H9 (cell line): ENCODE data around the gene LRP1B. TPM values are rescaled to one million over a fixed set of nuclear protein-coding genes. Genes with fewer than 3 reads are reported as not detected.

Source experiments
- DNase-seq: peaks from one replicate; pipeline ENCODE4 v3.0.0-alpha.2; 2017
- H2AFZ ChIP-seq: one replicate; pipeline ENCODE4 v1.6.1; 2013; ENCODE audit warnings: mild to moderate bottlenecking, low read length, control low read depth, moderate library complexity
- H2AK5ac ChIP-seq: 2 replicates; pipeline ENCODE4 v1.6.1; 2013; ENCODE audit warnings: low read length, control low read depth, mixed read lengths; ENCODE audit not compliant: insufficient read length
- H2BK120ac ChIP-seq: one replicate; pipeline ENCODE4 v1.6.1; 2013; ENCODE audit warnings: low read depth, mild to moderate bottlenecking, low read length, control low read depth, inconsistent platforms; ENCODE audit not compliant: poor library complexity, severe bottlenecking
- H2BK12ac ChIP-seq: 2 replicates; pipeline ENCODE4 v1.6.1; 2013; ENCODE audit warnings: low read length, control low read depth, mixed read lengths, low read depth; ENCODE audit not compliant: insufficient read length
- H2BK15ac ChIP-seq: 2 replicates; pipeline ENCODE4 v1.6.1; 2013; ENCODE audit warnings: low read depth, low read length, control low read depth
- H2BK20ac ChIP-seq: one replicate; pipeline ENCODE4 v1.6.1; 2013; ENCODE audit warnings: low read depth, mild to moderate bottlenecking, low read length, control low read depth, inconsistent platforms; ENCODE audit not compliant: poor library complexity, severe bottlenecking
- H2BK5ac ChIP-seq: 2 replicates; pipeline ENCODE4 v1.6.1; 2013; ENCODE audit warnings: low read length, control low read depth, mixed read lengths; ENCODE audit not compliant: insufficient read length
- H3K14ac ChIP-seq: 2 replicates; pipeline ENCODE4 v1.6.1; 2013; ENCODE audit warnings: low read length, control low read depth; ENCODE audit not compliant: insufficient read depth
- H3K18ac ChIP-seq: 2 replicates; pipeline ENCODE4 v1.6.1; 2013; ENCODE audit warnings: low read depth, mild to moderate bottlenecking, mixed read lengths, low read length, control low read depth; ENCODE audit not compliant: insufficient read length
- H3K23ac ChIP-seq: 2 replicates; pipeline ENCODE4 v1.6.1; 2013; ENCODE audit warnings: low read length, control low read depth, mixed read lengths, low read depth; ENCODE audit not compliant: insufficient read length
- H3K23me2 ChIP-seq: 2 replicates; pipeline ENCODE4 v1.6.1; 2013; ENCODE audit warnings: low read depth, mild to moderate bottlenecking, mixed read lengths, low read length, control low read depth; ENCODE audit not compliant: insufficient read length, poor library complexity, severe bottlenecking
- H3K27ac ChIP-seq: 2 replicates; pipeline ENCODE4 v1.5.1; 2013; ENCODE audit warnings: low read length, control low read depth, mixed read lengths, low read depth; ENCODE audit not compliant: insufficient read length
- H3K27me3 ChIP-seq: 2 replicates; pipeline ENCODE4 v1.6.1; 2013; ENCODE audit warnings: low read length, control low read depth, inconsistent platforms; ENCODE audit not compliant: insufficient read depth
- H3K4ac ChIP-seq: 2 replicates; pipeline ENCODE4 v1.6.1; 2013; ENCODE audit warnings: low read depth, mild to moderate bottlenecking, control low read depth, inconsistent platforms, low read length, moderate library complexity
- H3K4me1 ChIP-seq: 2 replicates; pipeline ENCODE4 v1.6.1; 2013; ENCODE audit warnings: low read length, control low read depth, inconsistent platforms; ENCODE audit not compliant: insufficient read depth
- H3K4me2 ChIP-seq: 2 replicates; pipeline ENCODE4 v1.6.1; 2013; ENCODE audit warnings: low read length, control low read depth, mixed read lengths; ENCODE audit not compliant: insufficient read length, insufficient read depth
- H3K56ac ChIP-seq: 2 replicates; pipeline ENCODE4 v1.6.1; 2013; ENCODE audit warnings: low read depth, mild to moderate bottlenecking, mixed read lengths, low read length, control low read depth; ENCODE audit not compliant: insufficient read length
- H3K79me1 ChIP-seq: 2 replicates; pipeline ENCODE4 v1.6.1; 2013; ENCODE audit warnings: low read depth, mild to moderate bottlenecking, moderate library complexity, low read length, control low read depth, inconsistent platforms; ENCODE audit not compliant: insufficient read depth, poor library complexity, severe bottlenecking
- H3K79me2 ChIP-seq: 2 replicates; pipeline ENCODE4 v1.6.1; 2013; ENCODE audit warnings: low read length, control low read depth, inconsistent platforms; ENCODE audit not compliant: insufficient read depth
- H3K9ac ChIP-seq: 2 replicates; pipeline ENCODE4 v1.6.1; 2013; ENCODE audit warnings: low read length, control low read depth, mixed read lengths; ENCODE audit not compliant: insufficient read length; ENCODE audit errors: extremely low read depth
- H3K9me3 ChIP-seq: one replicate; pipeline ENCODE4 v1.6.1; 2013; ENCODE audit warnings: low read depth, low read length, inconsistent platforms; ENCODE audit not compliant: control insufficient read depth
- H3T11ph ChIP-seq: one replicate; pipeline ENCODE4 v1.6.1; 2013; ENCODE audit warnings: mild to moderate bottlenecking, low read length, control low read depth, inconsistent platforms
- H4K20me1 ChIP-seq: one replicate; pipeline ENCODE4 v1.6.1; 2013; ENCODE audit not compliant: control insufficient read depth, insufficient read length, insufficient read depth
- H4K5ac ChIP-seq: 2 replicates; pipeline ENCODE4 v1.6.1; 2013; ENCODE audit warnings: low read depth, mild to moderate bottlenecking, mixed read lengths, low read length, control low read depth; ENCODE audit not compliant: insufficient read length
- H4K8ac ChIP-seq: replicated peaks from 2 replicates; pipeline ENCODE4 v1.6.1; 2013; ENCODE audit warnings: low read length, control low read depth, mixed read lengths, low read depth; ENCODE audit not compliant: insufficient read length
- H4K91ac ChIP-seq: 2 replicates; pipeline ENCODE4 v1.6.1; 2013; ENCODE audit warnings: low read depth, mild to moderate bottlenecking, moderate library complexity, mixed read lengths, low read length, control low read depth; ENCODE audit not compliant: insufficient read length
- H3K27ac Mint-ChIP-seq, 3 experiments: 2 replicates in 2 of 3; 3 replicates in 1 of 3; pipeline ENCODE4 v1.8.0; 2020 to 2021; ENCODE audit warnings: mixed read lengths in 3 of 3, mild to moderate bottlenecking in 1 of 3, moderate library complexity in 1 of 3
- H3K27me3 Mint-ChIP-seq: 2 replicates; pipeline ENCODE4 v1.8.0; 2021; ENCODE audit warnings: low read depth, mild to moderate bottlenecking, moderate library complexity, mixed read lengths
- H3K36me3 Mint-ChIP-seq, 3 experiments: 2 replicates in 2 of 3; 3 replicates in 1 of 3; pipeline ENCODE4 v1.8.0; 2020 to 2021; ENCODE audit warnings: low read depth in 3 of 3, mixed read lengths in 3 of 3; ENCODE audit not compliant: insufficient read depth in 1 of 3
- H3K4me1 Mint-ChIP-seq, 2 experiments: 2 replicates each; pipeline ENCODE4 v1.8.0; 2020; ENCODE audit warnings: mixed read lengths in 2 of 2
- H3K4me3 Mint-ChIP-seq, 2 experiments: 2 replicates in 1 of 2; 3 replicates in 1 of 2; pipeline ENCODE4 v1.8.0; 2020 to 2021; ENCODE audit warnings: mild to moderate bottlenecking in 2 of 2, mixed read lengths in 2 of 2, moderate library complexity in 1 of 2
- H3K9me3 Mint-ChIP-seq, 2 experiments: 2 replicates in 1 of 2; 3 replicates in 1 of 2; pipeline ENCODE4 v1.8.0; 2020; ENCODE audit warnings: mild to moderate bottlenecking in 2 of 2, mixed read lengths in 2 of 2, moderate library complexity in 1 of 2
- WGBS: extraction: QIAGEN DNeasy Blood & Tissue Kit; methylation state at CpG from one replicate; pipeline ENCODE4 v1.1.7; 2013; ENCODE audit warnings: missing lambda C conversion rate, low lambda C conversion rate, mixed read lengths; ENCODE audit not compliant: insufficient read length; ENCODE audit errors: extremely low coverage; 5-methylcytosine and 5-hydroxymethylcytosine counted together
- total RNA-seq: library from RNA; stranded (reverse); gene quantifications from 2 replicates; pipeline ENCODE4 v1.2.1, GENCODE V29; 2021
- TF ChIP-seq, protein P1 (sequence below): fragments of 200-600 bp; sonication (generic); conservative IDR thresholded peaks from 3 replicates; pipeline ENCODE4 v1.8.0; 2021; ENCODE audit warnings: antibody characterized with exemption, mild to moderate bottlenecking

LRP1B gene
- total RNA-seq, 1 experiment from 2014 or later: not detected

- no peak overlapping the region for H3K9ac ChIP-seq
- TF ChIP-seq, protein P1, sequence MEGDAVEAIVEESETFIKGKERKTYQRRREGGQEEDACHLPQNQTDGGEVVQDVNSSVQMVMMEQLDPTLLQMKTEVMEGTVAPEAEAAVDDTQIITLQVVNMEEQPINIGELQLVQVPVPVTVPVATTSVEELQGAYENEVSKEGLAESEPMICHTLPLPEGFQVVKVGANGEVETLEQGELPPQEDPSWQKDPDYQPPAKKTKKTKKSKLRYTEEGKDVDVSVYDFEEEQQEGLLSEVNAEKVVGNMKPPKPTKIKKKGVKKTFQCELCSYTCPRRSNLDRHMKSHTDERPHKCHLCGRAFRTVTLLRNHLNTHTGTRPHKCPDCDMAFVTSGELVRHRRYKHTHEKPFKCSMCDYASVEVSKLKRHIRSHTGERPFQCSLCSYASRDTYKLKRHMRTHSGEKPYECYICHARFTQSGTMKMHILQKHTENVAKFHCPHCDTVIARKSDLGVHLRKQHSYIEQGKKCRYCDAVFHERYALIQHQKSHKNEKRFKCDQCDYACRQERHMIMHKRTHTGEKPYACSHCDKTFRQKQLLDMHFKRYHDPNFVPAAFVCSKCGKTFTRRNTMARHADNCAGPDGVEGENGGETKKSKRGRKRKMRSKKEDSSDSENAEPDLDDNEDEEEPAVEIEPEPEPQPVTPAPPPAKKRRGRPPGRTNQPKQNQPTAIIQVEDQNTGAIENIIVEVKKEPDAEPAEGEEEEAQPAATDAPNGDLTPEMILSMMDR: peak; percentile 10; the same call in 1 of the 3 replicates
These were observed 1435.7 kb downstream of the LRP1B start for GRCh38 chr2:140695155-140695554.

More at GRCh38 chr2:140695155-140695554, 1435.7 kb downstream of the LRP1B start:
- peak; percentile 28 for DNase-seq
- no peak overlapping the region for H3K4me3 Mint-ChIP-seq
- H3K27ac Mint-ChIP-seq: no peak overlapping the region; a peak in 1 of 7 replicates
- H3K4me1 ChIP-seq: no peaks in the 10 kb centered on the region
- H3K14ac ChIP-seq: no peak overlapping the region
- H3K4ac ChIP-seq: no peak overlapping the region
- no peak overlapping the region for H3T11ph ChIP-seq
- H2BK15ac ChIP-seq: no peak overlapping the region
- H3K79me1 ChIP-seq: no peaks in the 10 kb centered on the region
- H2AFZ ChIP-seq: peak overlapping the region; percentile 85
- no peak overlapping the region for H3K4me2 ChIP-seq
- no peak overlapping the region for H3K56ac ChIP-seq
- no peaks in the 10 kb centered on the region for H3K9me3 ChIP-seq
- H4K8ac ChIP-seq: no peak overlapping the region
- no peak overlapping the region for H2BK5ac ChIP-seq
- no peaks in the 10 kb centered on the region for H4K20me1 ChIP-seq
- no peaks in the 10 kb centered on the region for H3K27me3 ChIP-seq
- H3K9me3 Mint-ChIP-seq: no peaks in the 10 kb centered on the region; a peak in 1 of 5 replicates
- no peak overlapping the region for H4K5ac ChIP-seq
- H3K27ac ChIP-seq: no peak overlapping the region
- H3K23ac ChIP-seq: no peak overlapping the region
- no peak overlapping the region for H3K18ac ChIP-seq
- H3K4me1 Mint-ChIP-seq: no peaks in the 10 kb centered on the region
- H2BK12ac ChIP-seq: no peak overlapping the region
- H2BK20ac ChIP-seq: no peak overlapping the region
- H3K36me3 Mint-ChIP-seq: no peaks in the 10 kb centered on the region
- WGBS: no CpG with 5 or more reads among the region's 1 CpG
- no peaks in the 10 kb centered on the region for H3K23me2 ChIP-seq
- H2AK5ac ChIP-seq: no peak overlapping the region
- H2BK120ac ChIP-seq: no peak overlapping the region
- no peaks in the 10 kb centered on the region for H3K27me3 Mint-ChIP-seq
- no peaks in the 10 kb centered on the region for H3K79me2 ChIP-seq
- no peak overlapping the region for H4K91ac ChIP-seq
